Aorta (tissue), 5 donors: ENCODE data around the gene ADPRH. TPM values are rescaled to one million over a fixed set of nuclear protein-coding genes. Genes with fewer than 3 reads are reported as not detected.
A peak's percentile ranks its signal among the peaks of the same experiment; 100 is the strongest.

Experiments
- ATAC-seq: fragments of 200-7000 bp; cut with Tn5 transposase; one replicate; pipeline ENCODE4 v1.9.1; 2022; ENCODE audit warnings: moderate library complexity; ENCODE audit not compliant: low FRiP score
- DNase-seq, 2 donors: peaks; one replicate each; pipeline ENCODE4 v3.0.0-alpha.2; 2020
- H3K27ac ChIP-seq, 2 donors: one replicate each; pipeline ENCODE4 v1.5.1; 2013; ENCODE audit warnings: low read length in 2 of 2, mild to moderate bottlenecking in 2 of 2, moderate library complexity in 2 of 2, control low read depth in 1 of 2, inconsistent platforms in 1 of 2, low read depth in 1 of 2
- H3K27me3 ChIP-seq, 2 donors: one replicate each; pipeline ENCODE4 v1.6.1; 2013; ENCODE audit warnings: control low read depth in 1 of 2, low read length in 1 of 2, mild to moderate bottlenecking in 1 of 2, moderate library complexity in 1 of 2; ENCODE audit not compliant: insufficient read depth in 2 of 2, control insufficient read depth in 1 of 2
- H3K36me3 ChIP-seq, 2 donors: one replicate each; pipeline ENCODE4 v1.6.1; 2013; ENCODE audit warnings: control low read depth in 1 of 2, low read length in 1 of 2, mild to moderate bottlenecking in 1 of 2; ENCODE audit not compliant: insufficient read depth in 2 of 2, control insufficient read depth in 1 of 2
- H3K4me1 ChIP-seq, 2 donors: one replicate each; pipeline ENCODE4 v1.6.1; 2013; ENCODE audit warnings: low read length in 2 of 2, control low read depth in 1 of 2, mild to moderate bottlenecking in 1 of 2, moderate library complexity in 1 of 2; ENCODE audit not compliant: insufficient read depth in 2 of 2, control insufficient read depth in 1 of 2
- H3K4me3 ChIP-seq, 2 donors: one replicate each; pipeline ENCODE4 v1.5.1; 2013; ENCODE audit warnings: low read length in 2 of 2, control low read depth in 1 of 2, mild to moderate bottlenecking in 1 of 2
- H3K9me3 ChIP-seq: one replicate; pipeline ENCODE4 v1.6.1; 2013; ENCODE audit warnings: mild to moderate bottlenecking, low read length; ENCODE audit not compliant: control insufficient read depth
- WGBS, 2 donors: extraction: QIAGEN DNeasy Blood & Tissue Kit; methylation state at CpG; one replicate each; pipeline ENCODE4 v1.1.7; 2013; 5-methylcytosine and 5-hydroxymethylcytosine counted together
- intact Hi-C, 2 donors: fragments of 100-400 bp; cut with DNase I; formaldehyde crosslinking; loops; one replicate each; pipeline versions ENCODE4 v1.14.2 to v1.15.0; 2022
- long read RNA-seq, 2 donors: library from polyadenylated mRNA; unstranded; transcript quantifications; one replicate each; pipeline ENCODE4 v2.0.0, GENCODE V29; 2020 to 2021
- polyA plus RNA-seq, 2 donors: library from polyadenylated mRNA; stranded (reverse); fragments of 200-250 nt; gene quantifications; one replicate each; pipeline ENCODE4 v1.2.3, GENCODE V29; 2013
- total RNA-seq, 2 donors: library from RNA; stranded (reverse); fragmentation: NEBNext Ultra II Directional; extraction: Animal tissue kit (Norgen Biotek cat#: 25700); gene quantifications; one replicate each; pipeline ENCODE4 v1.2.1, GENCODE V29; 2021
- donor health status: healthy with polysubstance abuse.
- donor health status: Bipolar disorder and iron deficiency.
- donor health status: DM: no; HTN: no; CAD: no.
- donor health status: DM: no; HTN: no; CAD: no.
- donor health status: DM: yes; HTN: yes; CAD: no.

The ADPRH gene
- total RNA-seq: 10 to 100 TPM; 13.6 to 13.9 TPM
- polyA plus RNA-seq: 1 to 10 TPM; 5.6 to 7.5 TPM
- long read RNA-seq, donor 1, transcript ADPRH-201 (5 exons, 3,439 nt): minor isoform, 9 of 52 reads
- long read RNA-seq, donor 1, transcript ADPRH-205 (4 exons, 1,501 nt): major isoform, 29 of 52 reads
- long read RNA-seq, donor 1, partial matches to known transcripts: 7 of 52 reads
- long read RNA-seq, donor 1, other reads (novel, unspliced or antisense): 5 of 52 reads
- long read RNA-seq, donor 2, transcript ADPRH-205 (4 exons, 1,501 nt): minor isoform, 5 of 23 reads
- long read RNA-seq, donor 2, transcript ADPRH-201 (5 exons, 3,439 nt): major isoform, 15 of 23 reads
- long read RNA-seq, donor 2, partial matches to known transcripts: 2 of 23 reads
- long read RNA-seq, donor 2, other reads (novel, unspliced or antisense): 1 of 23 reads

DNA sequence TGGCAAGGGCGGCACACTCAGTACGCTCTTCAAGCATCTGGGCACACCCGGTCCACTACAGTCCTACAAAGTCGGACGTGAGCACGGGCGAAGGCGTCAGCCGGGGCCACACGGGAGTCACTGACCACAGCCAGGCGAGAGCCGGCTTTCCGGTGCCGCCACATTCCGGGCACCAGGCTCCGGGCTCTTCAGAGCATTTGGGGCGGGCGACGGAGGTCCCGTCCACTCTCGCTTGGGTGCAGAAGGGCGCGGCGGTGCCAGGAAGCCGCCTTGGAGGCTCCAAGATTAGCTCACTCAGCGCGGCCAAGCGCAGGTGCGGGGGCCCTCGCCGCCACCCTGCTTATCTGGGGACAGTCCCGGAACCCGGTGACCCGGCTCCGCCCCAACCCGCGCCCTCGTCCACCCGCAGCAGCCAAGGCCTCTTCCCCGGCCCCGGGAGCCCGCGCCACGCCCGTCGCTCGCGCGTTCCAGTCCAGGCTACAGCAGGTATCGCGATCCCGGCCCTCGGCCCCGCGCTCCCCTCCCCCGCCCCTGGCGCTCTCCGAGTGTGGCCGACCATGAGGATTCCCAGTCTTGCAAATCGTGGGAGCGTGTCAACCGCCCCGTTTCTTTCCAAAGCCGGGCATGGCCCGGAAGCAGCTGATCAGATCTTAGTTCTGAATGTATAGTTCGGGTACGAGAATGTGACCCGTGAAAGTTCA lies at the start of gene ADPRH:
ADPRH (plus strand) TSS at position 127 of the 701 bp plus-strand sequence. CDS start 2,678 bp downstream, outside the sequence.
- Histone ChIP-seq H3K36me3 (no peaks in the 10 kb centered on the region), H3K4me1 (no peaks in the 10 kb centered on the region), H3K27ac (peak within 1 kb of the TSS; percentile 23 to 87), H3K27me3 (no peaks in the 10 kb centered on the region), H3K9me3 (no peaks in the 10 kb centered on the region), H3K4me3 (peak within 1 kb of the TSS; percentile 49 to 83)
- ATAC-seq (peak; percentile 95), DNase-seq (peak; percentile 85 to 92)
- intact Hi-C loops: loop anchor here in 1 of 2 donors (1.0 to 5.0 kb wide), 3 partner anchors 48 to 97 kb away; partner anchors contain the start of gene COX17
- WGBS, 2 donors: 0 to 1% methylated on average over 67 to 68 of the region's 68 CpGs

DNA sequence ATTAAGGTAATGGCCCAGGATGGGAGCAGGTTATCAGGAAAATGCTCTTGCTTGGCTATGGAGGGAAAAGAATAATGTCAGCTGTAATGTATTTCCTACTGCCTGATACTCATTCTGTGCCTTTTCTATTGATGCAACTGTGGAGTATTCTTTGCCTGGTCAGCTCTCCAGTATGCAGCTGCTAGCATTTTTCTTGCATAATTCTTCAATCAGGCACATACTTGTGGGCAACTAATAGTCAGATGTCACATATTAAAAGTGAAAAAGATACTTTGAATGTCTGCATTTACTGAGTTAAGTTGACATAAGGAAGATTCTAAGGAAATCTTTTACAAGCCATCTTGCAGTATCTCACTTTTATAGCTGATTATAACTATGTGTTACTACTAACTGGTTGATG lies 49.4 kb upstream of the ADPRH start:
- DNase-seq (no peak), ATAC-seq (no peak)
- H3K36me3 ChIP-seq: no peaks in the 10 kb centered on the region
- H3K4me1 ChIP-seq: no peaks in the 10 kb centered on the region
- no peak overlapping the region for H3K4me3 ChIP-seq
- H3K9me3 ChIP-seq: no peaks in the 10 kb centered on the region
- H3K27me3 ChIP-seq: no peaks in the 10 kb centered on the region
- no peak overlapping the region for H3K27ac ChIP-seq
- intact Hi-C loops: loop anchor here in 1 of 2 donors (10.0 kb wide), 1 partner anchor 155 kb away; no protein-coding TSS in a partner anchor

DNA sequence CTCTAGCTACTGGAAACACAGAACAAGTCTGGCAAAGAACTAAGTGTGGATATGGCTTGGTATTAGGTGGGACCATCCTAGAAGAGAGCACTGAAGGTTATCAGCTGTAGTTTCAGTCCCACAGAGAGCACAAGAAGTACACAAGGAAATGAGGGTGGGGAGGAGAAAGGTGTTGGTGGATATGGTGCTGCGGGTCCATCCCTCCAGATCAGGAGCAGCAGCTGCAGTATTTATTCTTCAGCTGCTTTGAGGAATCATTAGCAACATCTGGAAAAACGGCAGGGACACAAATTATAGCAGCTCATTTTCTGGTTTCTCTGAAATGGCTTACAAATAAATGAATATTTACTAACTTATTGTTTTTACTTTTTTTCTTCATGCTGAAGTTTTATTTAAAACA lies 48.8 kb upstream of the ADPRH start:
- no peak overlapping the region for H3K27ac ChIP-seq
- 78 to 81% methylated on average over 2 of the region's 2 CpGs for WGBS, 2 donors
- no peaks in the 10 kb centered on the region for H3K9me3 ChIP-seq
- no peak overlapping the region for H3K4me3 ChIP-seq
- H3K27me3 ChIP-seq: no peaks in the 10 kb centered on the region
- H3K36me3 ChIP-seq: no peaks in the 10 kb centered on the region
- intact Hi-C loops: no loop called here
- DNase-seq (no peak), ATAC-seq (no peak)
- H3K4me1 ChIP-seq: no peaks in the 10 kb centered on the region

DNA sequence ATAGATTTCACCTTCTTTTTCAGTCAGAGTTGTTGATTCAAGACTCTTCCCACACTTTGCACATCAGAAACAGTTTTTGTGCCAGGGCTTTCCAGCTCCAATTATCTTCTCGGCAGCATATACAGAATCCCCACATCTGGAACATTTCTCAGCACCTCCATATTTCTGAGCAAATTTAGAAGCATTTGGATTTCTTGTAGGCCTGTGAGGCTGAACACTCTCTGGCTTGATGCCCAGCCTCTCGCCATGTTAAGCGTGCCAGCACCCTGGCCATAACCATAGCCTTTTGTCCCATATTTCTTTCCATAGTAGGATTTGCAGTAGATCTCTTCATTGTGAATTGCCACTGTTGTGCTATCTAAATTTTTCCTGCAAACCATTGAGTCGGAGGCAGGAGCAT lies 48.1 kb upstream of the ADPRH start:
- no peak for DNase-seq
- no peaks in the 10 kb centered on the region for H3K4me1 ChIP-seq
- H3K27ac ChIP-seq: no peak overlapping the region
- H3K9me3 ChIP-seq: no peaks in the 10 kb centered on the region
- intact Hi-C loops: no loop called here
- 82 to 86% methylated on average over 4 of the region's 4 CpGs for WGBS, 2 donors
- no peaks in the 10 kb centered on the region for H3K36me3 ChIP-seq
- H3K4me3 ChIP-seq: no peak overlapping the region
- H3K27me3 ChIP-seq: no peaks in the 10 kb centered on the region
- ATAC-seq: no peak

DNA sequence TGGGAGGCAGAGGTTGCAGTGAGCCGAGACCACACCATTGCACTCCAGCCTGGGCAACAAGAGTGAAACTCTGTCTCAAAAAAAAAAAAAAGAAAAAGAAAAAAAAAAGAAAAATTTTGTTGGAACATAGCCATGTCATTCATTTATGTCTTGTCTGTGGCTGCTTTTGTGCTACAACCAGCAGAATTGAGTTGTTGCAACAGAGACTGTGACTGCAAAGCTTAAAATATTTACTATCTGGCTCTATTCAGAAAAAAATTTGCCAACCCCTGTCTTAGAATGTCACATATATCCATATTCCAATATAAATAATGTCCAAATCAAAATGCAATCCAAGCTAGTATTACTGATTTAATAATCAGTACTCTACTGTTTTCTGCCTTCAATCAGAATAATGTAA lies 45.0 kb upstream of the ADPRH start:
- H3K9me3 ChIP-seq: no peaks in the 10 kb centered on the region
- WGBS, 2 donors: 88% methylated on average over 1 of the region's 1 CpG; no CpG with 5 or more reads in 1 of the 2 donors
- H3K4me3 ChIP-seq: no peak overlapping the region
- no peaks in the 10 kb centered on the region for H3K27me3 ChIP-seq
- no peak overlapping the region for H3K27ac ChIP-seq
- DNase-seq (no peak), ATAC-seq (no peak)
- intact Hi-C loops: no loop called here
- H3K4me1 ChIP-seq: no peaks in the 10 kb centered on the region
- H3K36me3 ChIP-seq: no peaks in the 10 kb centered on the region

DNA sequence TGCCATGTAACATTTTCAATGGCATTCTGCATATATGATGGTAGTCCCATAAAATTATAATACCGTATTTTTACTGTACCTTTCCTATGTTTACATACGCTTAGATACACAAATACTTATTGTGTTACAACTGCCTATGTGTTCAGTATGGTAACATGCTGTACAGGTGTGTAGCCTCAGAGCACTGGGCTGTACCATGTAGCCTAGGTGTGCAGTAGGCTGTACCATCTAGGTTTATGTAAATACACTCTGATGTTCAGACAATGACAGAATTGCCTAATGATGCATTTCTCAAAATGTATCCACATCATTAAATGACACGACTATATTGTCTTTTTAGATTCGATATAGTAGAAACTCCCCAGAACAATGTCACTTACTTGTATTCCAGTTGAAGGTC lies 42.5 kb upstream of the ADPRH start:
- DNase-seq: no peak
- Histone ChIP-seq H3K4me3 (no peak overlapping the region), H3K27me3 (no peaks in the 10 kb centered on the region), H3K4me1 (no peaks in the 10 kb centered on the region), H3K9me3 (no peaks in the 10 kb centered on the region), H3K27ac (no peak overlapping the region), H3K36me3 (no peaks in the 10 kb centered on the region)
- intact Hi-C loops: no loop called here
- WGBS, 2 donors: 95 to 97% methylated on average over 4 of the region's 4 CpGs
- ATAC-seq: no peak

DNA sequence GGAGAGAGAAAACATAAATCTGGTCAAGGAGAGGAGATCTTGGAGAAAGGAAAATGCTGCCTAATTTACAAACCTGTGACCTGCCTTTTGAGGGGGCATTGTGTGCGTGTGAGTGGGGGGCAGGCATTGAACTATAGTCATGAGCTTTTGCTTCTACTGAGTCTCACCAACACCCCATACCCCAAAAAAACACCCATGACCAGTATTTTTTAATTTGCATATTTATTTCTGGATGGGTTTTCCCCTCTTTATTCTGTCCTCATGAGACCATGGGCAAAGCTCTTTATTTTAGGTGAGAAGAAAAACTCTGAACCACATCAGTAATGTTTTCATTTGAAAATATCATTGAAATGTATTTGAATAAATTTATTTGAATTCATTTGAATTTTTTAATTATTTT lies 40.5 kb upstream of the ADPRH start:
- H3K36me3 ChIP-seq: no peaks in the 10 kb centered on the region
- no peak overlapping the region for H3K27ac ChIP-seq
- peaks cover 2% of the 10 kb centered on the region for H3K9me3 ChIP-seq
- ATAC-seq (no peak), DNase-seq (no peak)
- H3K27me3 ChIP-seq: no peaks in the 10 kb centered on the region
- intact Hi-C loops: no loop called here
- WGBS, 2 donors: 87 to 88% methylated on average over 1 of the region's 1 CpG
- no peak overlapping the region for H3K4me3 ChIP-seq
- no peaks in the 10 kb centered on the region for H3K4me1 ChIP-seq

DNA sequence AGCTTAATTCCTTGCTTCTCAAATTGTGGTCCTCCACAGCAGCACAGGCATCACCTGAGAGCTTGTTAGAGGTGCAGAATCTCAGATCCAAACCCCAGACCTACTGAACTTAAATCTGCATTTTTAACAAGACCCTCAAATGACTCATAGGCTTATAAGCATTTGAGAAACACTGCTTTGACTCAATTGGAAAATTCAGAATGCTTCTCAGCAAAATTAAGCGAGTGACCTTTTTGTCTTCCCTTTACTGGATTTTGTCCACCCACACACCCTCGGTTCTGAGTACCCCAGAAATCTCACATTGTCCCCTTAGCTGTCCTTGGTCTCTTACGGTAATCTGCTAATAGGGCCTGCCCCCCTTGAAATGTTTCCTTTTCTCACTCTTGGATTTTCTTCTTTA lies 37.7 kb upstream of the ADPRH start:
- Histone ChIP-seq H3K4me1 (no peaks in the 10 kb centered on the region), H3K36me3 (no peaks in the 10 kb centered on the region), H3K9me3 (peaks cover 2% of the 10 kb centered on the region), H3K4me3 (no peak overlapping the region), H3K27me3 (no peaks in the 10 kb centered on the region), H3K27ac (no peak overlapping the region)
- no peak for DNase-seq
- ATAC-seq: no peak
- intact Hi-C loops: no loop called here
- 75 to 81% methylated on average over 3 of the region's 3 CpGs for WGBS, 2 donors
